GM12891 (cell line): ENCODE measurements around the gene NPRL2.
A peak's percentile ranks its signal among the peaks of the same experiment; 100 is the strongest.

ENCODE experiments used
- DNase-seq: peaks from one replicate; pipeline ENCODE4 v3.0.0; 2011; ENCODE audit warnings: low spot score; ENCODE audit not compliant: insufficient read length
- FAIRE-seq: peaks from 2 replicates; lab custom pipeline; 2011; peaks lifted over from hg19 to GRCh38; lab: Jason Lieb, UNC
- PAX5 ChIP-seq: IDR thresholded peaks from 2 replicates; pipeline ENCODE4 v1.6.1; 2011; ENCODE audit warnings: low read length, moderate library complexity, mild to moderate bottlenecking; ENCODE audit not compliant: insufficient read depth, severe bottlenecking
- POLR2A ChIP-seq: IDR thresholded peaks from 2 replicates; pipeline ENCODE4 v1.6.1; 2011; ENCODE audit warnings: low read depth, low read length, control low read depth
- POLR2AphosphoS5 ChIP-seq: IDR thresholded peaks from 2 replicates; pipeline ENCODE4 v1.6.1; 2011; ENCODE audit warnings: low read depth, low read length, control low read depth
- POU2F2 ChIP-seq: IDR thresholded peaks from 2 replicates; pipeline ENCODE4 v1.6.1; 2011; ENCODE audit warnings: low read depth, mild to moderate bottlenecking, control low read depth, low read length, moderate library complexity
- SPI1 ChIP-seq: IDR thresholded peaks from 2 replicates; pipeline ENCODE4 v1.6.1; 2011; ENCODE audit warnings: low read depth, low read length, control low read depth
- TAF1 ChIP-seq: IDR thresholded peaks from 2 replicates; pipeline ENCODE4 v1.6.1; 2011; ENCODE audit warnings: low read depth, low read length, control low read depth

Gene NPRL2

DNA sequence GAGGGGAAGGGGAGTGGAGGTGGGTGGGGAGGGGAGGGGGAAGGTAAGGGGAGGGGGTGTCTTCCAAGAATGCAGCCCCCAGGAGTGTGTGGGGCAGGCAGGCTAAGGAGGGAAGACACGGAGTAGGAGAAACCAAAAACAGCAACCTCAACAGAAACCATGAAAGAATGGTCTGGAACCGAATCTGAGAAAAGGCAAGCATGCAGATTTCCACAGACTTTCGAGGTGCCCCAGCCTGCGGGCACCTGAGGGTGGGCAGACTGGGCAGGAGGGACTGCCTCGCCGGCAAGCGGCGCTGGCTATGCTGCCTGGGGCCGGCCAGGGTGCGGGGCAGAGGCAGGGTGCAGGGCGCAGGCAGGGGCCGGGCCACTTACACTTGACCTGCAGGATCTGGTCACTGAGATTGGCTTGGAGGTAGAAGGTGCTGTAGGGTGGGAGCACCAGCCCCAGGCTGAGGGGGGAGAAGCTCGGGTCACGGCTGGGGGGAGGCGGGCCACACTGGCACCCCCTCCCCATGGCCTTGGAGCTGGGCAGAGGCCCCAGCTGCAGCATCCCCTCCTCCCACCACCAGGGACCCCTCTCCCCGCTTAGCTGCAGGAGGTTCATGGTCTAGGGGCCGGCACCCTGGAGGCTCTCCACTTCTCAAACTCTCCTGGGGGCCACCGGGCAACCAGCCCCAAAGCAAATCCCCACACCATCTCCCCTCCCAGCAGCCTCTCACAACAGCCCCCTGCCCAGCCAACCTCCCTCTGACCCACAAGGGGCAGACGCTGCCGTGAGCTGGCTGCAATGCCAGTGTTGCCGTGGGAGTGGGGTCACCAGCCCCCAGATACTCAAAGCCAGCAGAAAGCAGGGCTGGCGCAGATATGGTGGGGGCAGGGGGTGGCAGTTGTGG lies 24.0 kb upstream of the NPRL2 start:
- no peak for FAIRE-seq
- no peak for DNase-seq
- TF ChIP-seq SPI1 (no peak), POLR2AphosphoS5 (no peak), TAF1 (no peak), POLR2A (no peak), POU2F2 (no peak), PAX5 (no peak)

DNA sequence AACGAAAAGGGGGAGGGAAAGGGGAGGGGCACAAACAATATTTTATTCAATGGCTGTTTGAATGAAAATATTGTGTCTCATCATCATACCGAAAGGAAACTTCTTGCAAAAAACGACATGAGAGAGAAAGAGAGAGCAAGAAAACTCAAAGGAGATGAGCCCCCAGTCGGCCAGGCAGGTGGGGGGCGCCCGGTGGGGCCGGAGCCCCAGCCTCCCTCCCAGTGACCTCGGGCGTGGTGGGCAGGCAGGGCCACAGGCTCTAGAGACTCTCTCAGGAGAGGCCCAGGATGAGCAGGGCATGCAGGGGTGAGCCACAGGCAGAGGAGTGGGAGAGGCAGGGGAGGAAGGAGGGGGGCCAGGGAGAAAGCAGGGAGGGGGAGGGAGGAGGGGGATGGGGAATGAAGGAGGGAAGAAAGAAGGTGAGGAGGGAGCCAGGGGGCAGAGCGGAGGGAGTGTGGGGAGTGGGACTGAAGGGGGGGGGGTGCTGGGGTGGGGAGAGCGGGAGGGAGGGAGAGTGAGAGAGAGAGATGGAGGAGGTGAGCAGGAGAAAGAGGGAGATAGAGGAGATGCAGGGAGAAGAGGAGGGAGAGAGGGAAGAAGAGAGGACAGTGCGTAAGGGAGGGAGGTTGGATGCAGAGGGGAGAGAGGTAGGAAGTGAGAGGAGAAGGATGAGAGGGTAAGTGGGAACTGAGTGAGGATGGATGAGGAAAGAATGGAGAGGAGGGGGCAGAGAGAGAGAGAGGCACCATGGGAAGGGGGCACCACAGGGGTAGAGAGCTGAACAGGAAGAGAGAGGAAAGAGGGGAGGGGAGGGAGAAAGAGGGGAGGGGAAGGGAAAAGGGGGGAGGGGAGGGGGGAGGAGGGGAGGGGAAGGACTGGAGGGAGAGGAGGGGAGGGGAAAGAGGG lies 22.8 kb upstream of the NPRL2 start:
- no peak for DNase-seq
- FAIRE-seq, result no peak
- TF ChIP-seq POU2F2 (no peak), PAX5 (no peak), POLR2A (no peak), TAF1 (no peak), POLR2AphosphoS5 (no peak), SPI1 (no peak)

DNA sequence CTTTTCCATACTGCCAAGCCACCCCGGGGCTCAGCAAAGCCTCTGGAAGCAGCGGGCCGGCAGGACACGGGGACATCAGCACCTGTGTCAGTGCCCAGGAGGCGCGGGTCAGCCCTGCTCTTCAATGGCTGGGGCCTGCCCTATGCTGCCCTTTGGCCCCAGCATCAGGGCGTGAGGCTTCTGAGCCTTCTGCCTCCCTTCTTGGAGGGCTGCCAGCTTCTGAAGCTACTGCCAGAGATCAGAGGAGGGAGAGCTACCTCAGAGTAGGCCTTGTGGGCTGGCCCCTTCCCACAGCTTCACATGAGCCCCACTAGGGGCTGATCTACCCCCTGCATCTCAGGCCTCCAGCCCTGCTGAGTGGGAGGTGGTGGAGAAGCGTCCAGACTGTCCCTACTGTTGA lies 21.8 kb upstream of the NPRL2 start:
- no peak for DNase-seq
- TF ChIP-seq POLR2A (no peak), PAX5 (no peak), TAF1 (no peak), SPI1 (no peak)
- FAIRE-seq, result no peak

DNA sequence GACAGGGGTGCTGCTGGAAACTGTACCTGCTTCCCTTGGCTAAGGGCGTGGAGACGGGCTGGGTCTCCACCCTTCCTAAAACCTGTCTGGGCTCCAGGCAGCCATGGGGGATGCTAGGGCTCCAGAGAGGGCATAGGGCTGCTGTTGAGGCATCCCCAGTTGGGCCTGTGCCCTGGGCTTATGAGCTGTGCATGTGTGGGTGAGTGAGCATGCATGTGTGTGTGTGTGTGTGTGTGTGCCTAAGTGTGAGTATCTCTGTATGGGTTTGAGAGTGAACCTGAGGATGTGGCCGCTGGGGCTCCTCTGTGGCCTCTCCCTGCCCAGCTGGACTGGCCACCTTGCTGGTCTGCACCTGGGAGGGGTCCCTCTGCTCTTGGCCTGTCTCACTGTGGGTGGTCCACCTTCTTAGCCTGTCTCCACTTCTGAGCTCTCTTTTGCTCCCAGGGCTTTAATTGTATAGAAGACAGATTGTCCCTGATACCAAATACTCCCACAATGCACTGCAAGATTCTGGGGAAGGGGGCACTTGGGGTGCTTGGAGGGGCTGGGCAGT lies 20.6 kb upstream of the NPRL2 start:
- no peak for FAIRE-seq

DNA sequence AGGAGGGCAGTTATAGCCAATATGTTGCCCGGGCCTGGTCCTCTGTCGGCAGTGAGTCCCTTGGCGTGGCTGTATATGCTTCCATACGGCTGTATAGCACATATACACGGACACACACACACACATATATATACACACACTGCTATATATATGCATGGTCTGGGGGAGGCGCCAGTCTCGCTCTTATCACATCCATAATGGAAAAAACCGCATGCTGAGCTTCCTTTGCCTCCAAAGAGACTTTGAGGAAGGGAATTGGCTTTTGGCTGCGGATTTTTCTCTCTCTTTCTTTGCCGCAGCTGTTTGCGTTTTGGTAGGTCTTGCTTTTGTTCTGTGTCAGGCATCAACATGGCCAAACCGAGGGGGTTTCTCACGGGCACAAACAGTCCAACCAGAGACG lies 20.0 kb upstream of the NPRL2 start:
- DNase-seq (no peak), FAIRE-seq (no peak)
- no peak for TF ChIP-seq POU2F2
- TF ChIP-seq SPI1, result no peak
- TF ChIP-seq PAX5, result no peak
- TF ChIP-seq POLR2A, result no peak
- no peak for TF ChIP-seq TAF1
- no peak for TF ChIP-seq POLR2AphosphoS5

More for the DNA sequence above, 20.6 kb upstream of the NPRL2 start:
- no peak for DNase-seq
- TF ChIP-seq POU2F2, result no peak
- no peak for TF ChIP-seq POLR2AphosphoS5
- TF ChIP-seq PAX5, result no peak
- no peak for TF ChIP-seq POLR2A
- TF ChIP-seq TAF1, result no peak
- no peak for TF ChIP-seq SPI1

DNA sequence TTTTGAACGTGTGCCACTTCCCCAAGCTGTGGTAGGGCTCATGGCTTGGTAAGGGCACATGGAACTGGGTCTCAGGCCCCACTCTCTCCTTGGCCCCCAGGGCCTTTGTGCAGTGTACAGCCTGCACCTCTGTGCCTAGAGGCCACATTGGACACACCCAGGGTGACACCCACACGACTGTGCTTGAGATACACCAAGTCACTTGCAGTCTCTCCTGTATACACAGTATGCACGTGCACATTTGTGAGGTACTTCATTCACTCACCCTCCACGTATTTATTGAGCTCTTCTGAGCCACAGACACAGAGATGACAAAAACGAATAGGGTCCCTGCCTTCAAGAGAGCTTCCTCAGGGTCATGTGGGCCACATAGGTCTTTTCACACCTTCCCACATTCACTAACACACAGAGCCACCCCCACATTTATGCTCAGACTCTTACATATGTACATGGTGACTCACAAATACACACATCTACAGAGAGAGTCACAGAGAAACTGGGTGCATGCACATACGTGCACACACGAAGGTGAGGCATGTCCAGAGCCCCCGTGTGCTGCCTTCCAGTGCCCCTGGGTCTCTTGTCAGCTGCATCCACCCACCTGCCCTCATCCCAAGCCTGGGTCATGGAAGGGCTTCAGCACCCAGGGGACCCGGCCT lies 18.6 kb upstream of the NPRL2 start:
- FAIRE-seq (no peak), DNase-seq (no peak)
- TF ChIP-seq POU2F2 (no peak), POLR2A (no peak)

DNA sequence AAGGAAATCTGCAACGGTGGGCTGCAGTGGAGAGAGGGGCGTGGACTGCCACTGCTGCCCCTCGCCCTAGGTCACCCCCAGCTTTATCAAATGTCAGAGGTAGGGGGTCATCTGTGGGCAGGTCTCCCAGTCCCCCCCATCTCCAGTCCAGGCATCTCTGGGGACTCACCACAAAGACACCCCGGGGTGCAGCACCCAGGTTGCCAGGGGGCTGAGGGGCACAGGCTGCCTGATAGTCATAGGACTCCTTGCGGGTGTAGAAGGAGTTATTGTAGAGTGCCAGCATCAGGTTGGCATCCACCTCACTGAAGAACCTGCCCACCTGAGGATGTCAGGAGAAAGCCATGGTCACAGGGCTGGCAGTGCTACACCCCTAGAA lies 15.3 kb upstream of the NPRL2 start:
- FAIRE-seq, result no peak
- DNase-seq, result no peak

DNA sequence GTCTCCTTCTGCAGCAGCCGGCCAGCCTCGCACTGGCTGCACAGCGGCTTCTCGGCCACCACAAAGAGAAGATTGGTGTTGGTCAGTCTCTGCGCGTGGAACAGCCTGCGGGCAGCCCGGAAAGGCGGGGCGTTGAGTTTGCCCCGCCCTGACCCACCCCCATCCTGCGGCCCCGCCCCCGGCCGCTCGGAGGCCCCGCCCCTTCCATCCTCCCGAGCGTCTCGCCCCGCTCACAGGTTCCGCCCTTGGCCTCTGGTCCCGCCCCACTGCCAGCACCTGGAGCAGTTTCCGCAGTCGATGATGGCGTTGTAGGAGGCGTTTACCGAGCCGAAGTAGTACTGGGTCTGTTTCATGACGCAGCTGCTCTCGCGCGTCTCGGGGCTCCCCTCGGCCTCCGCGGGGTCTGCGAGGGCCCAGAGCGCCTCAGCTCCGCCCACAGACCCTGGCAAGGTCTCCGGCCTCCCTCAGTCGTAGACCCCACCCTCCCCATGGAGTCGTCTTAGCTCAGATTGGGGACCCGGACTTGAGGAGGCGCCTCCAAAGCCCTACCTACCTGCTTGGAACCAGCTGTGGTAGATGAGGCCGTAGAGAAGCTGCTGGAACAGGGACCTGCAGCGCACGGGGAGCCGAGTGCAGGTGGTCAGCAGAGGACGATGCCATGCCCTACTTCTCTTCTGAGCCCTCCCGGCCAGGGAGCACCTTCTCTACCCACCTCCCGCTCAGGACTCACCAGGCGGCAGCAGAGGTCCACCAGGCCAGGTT lies 14.7 kb upstream of the NPRL2 start:
- FAIRE-seq (peak; percentile 90), DNase-seq (peak; percentile 96)
- TF ChIP-seq PAX5 (no peak), POLR2AphosphoS5 (no peak), TAF1 (no peak), POU2F2 (no peak), POLR2A (no peak), SPI1 (no peak)

More for the DNA sequence above, 15.3 kb upstream of the NPRL2 start:
- TF ChIP-seq TAF1 (no peak), PAX5 (no peak), SPI1 (no peak), POU2F2 (no peak), POLR2A (no peak), POLR2AphosphoS5 (no peak)
